GM12878 (cell line): ENCODE results near the gene RAE1. TPM values are rescaled to one million over a fixed set of nuclear protein-coding genes. Genes with fewer than 3 reads are reported as not detected.
"Not testable (repeated sequence)": the region's sequence is repeated elsewhere in the genome, so short reads cannot be mapped to it uniquely, and the experiment has no call there.

Experiments used
- ATAC-seq: fragments of 200-7000 bp; cut with Tn5 transposase; 3 replicates; pipeline ENCODE4 v1.9.1; 2020; ENCODE audit warnings: mild to moderate bottlenecking, moderate library complexity
- BruUV-seq: library from RNA; stranded (reverse); fragments of 400-500 nt; replicated peaks from 2 replicates; lab custom pipeline; 2021; lab: Mats Ljungman, UMichigan
- CTCF ChIA-PET: fragments of 300-600 bp; sonication (Branson Sonifier 250); formaldehyde crosslinking; extraction: SDS; loops from one replicate; lab custom pipeline; 2021; ENCODE audit warnings: inconsistent platforms; lab: Yijun Ruan, JAX
- POLR2A ChIA-PET: fragments of 350-600 bp; formaldehyde crosslinking; extraction: SDS; loops from one replicate; lab custom pipeline; 2021; ENCODE audit warnings: inconsistent platforms; lab: Charles Lee
- RAD21 ChIA-PET: fragments of 300-600 bp; sonication (Branson Sonifier 250); formaldehyde crosslinking; loops from one replicate; lab custom pipeline; 2023; ENCODE audit warnings: antibody characterized with exemption; ENCODE audit not compliant: unreplicated experiment; lab: Charles Lee
- SMC1A ChIA-PET: fragments of 300-600 bp; sonication (Branson Sonifier 250); formaldehyde crosslinking; loops from one replicate; lab custom pipeline; 2023; ENCODE audit not compliant: unreplicated experiment, uncharacterized antibody; lab: Charles Lee
- DNase-seq: peaks from one replicate; pipeline ENCODE4 v3.0.0-alpha.2; 2011; ENCODE audit warnings: low read depth, low spot score
- FAIRE-seq: peaks from 3 replicates; lab custom pipeline; 2011; peaks lifted over from hg19 to GRCh38; lab: Jason Lieb, UNC
- H2AFZ ChIP-seq: 2 replicates; pipeline ENCODE4 v1.6.0; 2011; ENCODE audit warnings: low read depth, low read length, control low read depth; ENCODE audit not compliant: control insufficient read depth
- H3K27ac ChIP-seq: 2 replicates; pipeline ENCODE4 v1.5.1; 2011; ENCODE audit warnings: control low read depth; ENCODE audit not compliant: control insufficient read depth, insufficient read depth
- H3K27me3 ChIP-seq, 2 experiments: replicated peaks in 1 of 2; 2 replicates each; pipeline versions ENCODE4 v1.6.0 to v1.6.1; 2011; ENCODE audit warnings: low read length in 1 of 2; ENCODE audit not compliant: control insufficient read depth in 2 of 2, insufficient read depth in 2 of 2
- H3K36me3 ChIP-seq, 2 experiments: 2 replicates each; pipeline ENCODE4 v1.5.1; 2011; ENCODE audit warnings: low read length in 1 of 2; ENCODE audit not compliant: control insufficient read depth in 2 of 2, insufficient read depth in 2 of 2
- H3K4me1 ChIP-seq: 2 replicates; pipeline ENCODE4 v1.6.1; 2011; ENCODE audit warnings: mild to moderate bottlenecking, low read length, moderate library complexity, mixed read lengths; ENCODE audit not compliant: control insufficient read depth, insufficient read depth
- H3K4me2 ChIP-seq: 2 replicates; pipeline ENCODE4 v1.6.0; 2011; ENCODE audit warnings: control low read depth; ENCODE audit not compliant: control insufficient read depth, insufficient read depth
- H3K4me3 ChIP-seq: fragments of 200-600 bp; sonication (generic); 2 replicates; pipeline ENCODE4 v1.5.1; 2016
- H3K79me2 ChIP-seq: 2 replicates; pipeline ENCODE4 v1.6.0; 2011; ENCODE audit warnings: low read length; ENCODE audit not compliant: control insufficient read depth, insufficient read depth
- H3K9ac ChIP-seq: 2 replicates; pipeline ENCODE4 v1.8.0; 2011; ENCODE audit warnings: low read length, control low read depth, mixed read lengths; ENCODE audit not compliant: control insufficient read depth, insufficient read depth
- H3K9me3 ChIP-seq: replicated peaks from 3 replicates; pipeline ENCODE4 v1.5.1; 2011; ENCODE audit warnings: mild to moderate bottlenecking, low read length; ENCODE audit not compliant: control insufficient read depth, insufficient read depth
- H4K20me1 ChIP-seq: 2 replicates; pipeline ENCODE4 v1.6.0; 2011; ENCODE audit not compliant: control insufficient read depth, insufficient read depth
- NFYB ChIP-seq: IDR thresholded peaks from 2 replicates; pipeline ENCODE4 v1.6.1; 2011; ENCODE audit warnings: low read depth, mild to moderate bottlenecking, low read length, improper control_type of control experiment, moderate library complexity; ENCODE audit not compliant: insufficient read depth
- POLR2A ChIP-seq: IDR thresholded peaks from 2 replicates; pipeline ENCODE4 v1.6.1; 2011; ENCODE audit warnings: low read depth, mild to moderate bottlenecking, low read length
- RCOR1 ChIP-seq: conservative IDR thresholded peaks from 2 replicates; pipeline ENCODE4 v1.6.1; 2012; ENCODE audit warnings: low read depth, low read length, improper control_type of control experiment
- SIX5 ChIP-seq: IDR thresholded peaks from 2 replicates; pipeline ENCODE4 v1.6.1; 2011; ENCODE audit warnings: mild to moderate bottlenecking, low read depth, low read length, moderate library complexity; ENCODE audit not compliant: severe bottlenecking
- whole genome bisulfite sequencing: methylation state at CpG from one replicate; pipeline ENCODE4 v1.1.6; 2016; ENCODE audit warnings: low lambda C conversion rate; ENCODE audit not compliant: insufficient replicate concordance, insufficient coverage; ENCODE audit errors: missing lambda C conversion rate; 5-methylcytosine and 5-hydroxymethylcytosine counted together
- in situ Hi-C: fragments of 300-500 bp; cut with MboI; formaldehyde crosslinking; loops from 9 replicates; pipeline ENCODE4 v1.14.3; 2018; ENCODE audit warnings: mixed read lengths
- intact Hi-C: fragments of 100-400 bp; cut with micrococcal nuclease; formaldehyde crosslinking; loops from one replicate; pipeline ENCODE4 v1.14.2; 2022; ENCODE audit not compliant: unreplicated experiment
- polyA plus RNA-seq, 11 experiments: library from polyadenylated mRNA; depleted of rRNA in 4 of 11; unstranded in 6 of 11; stranded (reverse) in 5 of 11; fragments of >200 nt; fragmentation: Nextera tagmentation in 4 of 11; fragmentation: Illumina TruSeq in 1 of 11; extraction: Ambion mirVana in 4 of 11; extraction: Trizol in 1 of 11; gene quantifications; 1 replicate in 1 of 11; 2 replicates in 10 of 11; pipeline versions ENCODE4 v1.2.1 to v1.2.3, GENCODE V29; 2011 to 2016; ENCODE audit warnings: inconsistent platforms in 2 of 11, missing spikeins in 2 of 11, low read depth in 1 of 11
- total RNA-seq, 4 experiments: library from RNA; depleted of rRNA in 3 of 4; stranded (reverse); fragments of >200 nt in 3 of 4; fragmentation: Illumina TruSeq in 1 of 4; extraction: Trizol in 1 of 4; gene quantifications; 2 replicates each; pipeline versions ENCODE4 v1.2.1 to v1.2.3, GENCODE V29; 2013 to 2021
- TF ChIP-seq, protein P1 (sequence below): fragments of 450-650 bp; IDR thresholded peaks from 2 replicates; pipeline ENCODE4 v1.6.1; 2016; ENCODE audit warnings: mild to moderate bottlenecking

Gene RAE1
- total and polyA plus RNA-seq, 10 of the 15 experiments (the other 5 are each of a cell fraction or from before 2014, with no cell fraction given), result 28.7 to 107 (median 49.3) TPM

DNA sequence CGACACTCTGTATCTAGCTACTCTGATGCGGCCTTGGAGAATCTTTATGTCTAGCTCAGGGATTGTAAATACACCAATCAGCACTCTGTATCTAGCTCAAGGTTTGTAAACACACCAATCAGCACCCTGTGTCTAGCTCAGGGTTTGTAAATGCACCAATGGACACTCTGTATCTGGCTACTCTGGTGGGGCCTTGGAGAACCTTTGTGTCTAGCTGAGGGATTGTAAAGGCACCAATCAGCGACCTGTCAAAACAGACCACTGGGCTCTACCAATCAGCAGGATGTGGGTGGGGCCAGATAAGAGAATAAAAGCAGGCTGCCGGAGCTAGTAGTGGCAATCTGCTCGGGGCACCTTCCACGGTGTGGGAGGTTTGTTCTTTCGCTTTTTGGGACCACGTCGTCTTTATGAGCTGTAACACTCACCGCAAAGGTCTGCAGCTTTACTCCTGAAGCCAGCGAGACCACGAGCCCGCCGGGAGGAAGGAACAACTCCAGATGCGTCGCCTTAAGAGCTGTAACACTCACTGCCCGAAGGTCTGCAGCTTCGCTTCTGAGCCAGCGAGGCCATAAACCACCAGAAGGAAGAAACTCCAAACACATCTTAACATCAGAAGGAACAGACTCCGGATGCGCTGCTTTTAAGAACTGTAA, 2.0 kb upstream of the RAE1 start:
- H3K79me2 ChIP-seq, result peaks cover 26% of the 10 kb centered on the region
- H3K9me3 ChIP-seq, BruUV-seq, ATAC-seq, H3K36me3 ChIP-seq, intact Hi-C loops, H3K9ac ChIP-seq, H3K4me1 ChIP-seq, H3K4me2 ChIP-seq, H3K27me3 ChIP-seq, H3K4me3 ChIP-seq, H2AFZ ChIP-seq, FAIRE-seq, POLR2A ChIA-PET, H3K27ac ChIP-seq, DNase-seq, H4K20me1 ChIP-seq, in situ Hi-C loops: not testable (repeated sequence)
- 85% methylated on average over 19 of the region's 21 CpGs for WGBS
- ChIA-PET CTCF (interaction anchor here (0.7 to 3.4 kb wide), 12 partner anchors 10 to 1499 kb away, joined by 3 to 12 read pairs (median 4); no protein-coding TSS in a partner anchor), SMC1A (interaction anchor here (0.9 to 1.5 kb wide), 2 partner anchors 14 to 144 kb away, joined by 3 to 4 read pairs; no protein-coding TSS in a partner anchor), RAD21 (interaction anchor here (0.6 to 1.5 kb wide), 3 partner anchors 16 to 262 kb away, joined by 3 to 5 read pairs (median 3); no protein-coding TSS in a partner anchor)
- TF ChIP-seq POLR2A, result peak; percentile 67
- peak; percentile 26; the same call in 1 of the 2 replicates for TF ChIP-seq NFYB

- Histone ChIP-seq H4K20me1 (no peaks in the 10 kb centered on the region), H3K4me3 (no peak overlapping the region), H2AFZ (no peak overlapping the region), H3K9ac (no peak overlapping the region), H3K4me1 (peaks cover 4% of the 10 kb centered on the region; the same call in 1 of the 2 replicates), H3K4me2 (no peak overlapping the region), H3K27ac (no peak overlapping the region)
- ChIA-PET RAD21 (interaction anchor here (1.5 kb wide), 1 partner anchor 263 kb away, joined by 3 read pairs; no protein-coding TSS in a partner anchor), SMC1A (interaction anchor here (0.9 kb wide), 1 partner anchor 17 kb away, joined by 4 read pairs; no protein-coding TSS in a partner anchor), CTCF (interaction anchor here (1.5 to 1.8 kb wide), 5 partner anchors 11 to 800 kb away, joined by 3 to 8 read pairs (median 5); no protein-coding TSS in a partner anchor), POLR2A (interaction anchor here (0.6 kb wide), 1 partner anchor 1552 kb away, joined by 3 read pairs; no protein-coding TSS in a partner anchor)
- in situ Hi-C loops (no loop called here), intact Hi-C loops (no loop called here)
- no TSS peak for BruUV-seq
- ATAC-seq (no peak), DNase-seq (no peak), FAIRE-seq (no peak)
- TF ChIP-seq SIX5, result no peak
- TF ChIP-seq RCOR1, result no peak
- TF ChIP-seq, protein P1, sequence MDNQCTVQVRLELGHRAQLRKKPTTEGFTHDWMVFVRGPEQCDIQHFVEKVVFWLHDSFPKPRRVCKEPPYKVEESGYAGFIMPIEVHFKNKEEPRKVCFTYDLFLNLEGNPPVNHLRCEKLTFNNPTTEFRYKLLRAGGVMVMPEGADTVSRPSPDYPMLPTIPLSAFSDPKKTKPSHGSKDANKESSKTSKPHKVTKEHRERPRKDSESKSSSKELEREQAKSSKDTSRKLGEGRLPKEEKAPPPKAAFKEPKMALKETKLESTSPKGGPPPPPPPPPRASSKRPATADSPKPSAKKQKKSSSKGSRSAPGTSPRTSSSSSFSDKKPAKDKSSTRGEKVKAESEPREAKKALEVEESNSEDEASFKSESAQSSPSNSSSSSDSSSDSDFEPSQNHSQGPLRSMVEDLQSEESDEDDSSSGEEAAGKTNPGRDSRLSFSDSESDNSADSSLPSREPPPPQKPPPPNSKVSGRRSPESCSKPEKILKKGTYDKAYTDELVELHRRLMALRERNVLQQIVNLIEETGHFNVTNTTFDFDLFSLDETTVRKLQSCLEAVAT, result no peak
- TF ChIP-seq, all 136 proteins: peak for 0
- H3K9me3 ChIP-seq, result no peaks in the 10 kb centered on the region
- WGBS, result 78% methylated on average over 16 of the region's 16 CpGs
- H3K27me3 ChIP-seq, result no peaks in the 10 kb centered on the region
- peaks cover 26% of the 10 kb centered on the region for H3K79me2 ChIP-seq
- peaks cover 0 to 4% of the 10 kb centered on the region in 2 experiments; a peak in 1 of 4 replicates for H3K36me3 ChIP-seq
Observed at GRCh38 chr20:57350081-57350710, 859 bp upstream of the RAE1 start.

- H3K27me3 ChIP-seq, intact Hi-C loops, RAD21 ChIA-PET, H3K4me1 ChIP-seq, H3K9me3 ChIP-seq, in situ Hi-C loops, ATAC-seq, CTCF ChIA-PET, FAIRE-seq, BruUV-seq, SMC1A ChIA-PET, H4K20me1 ChIP-seq, H3K36me3 ChIP-seq: not testable (repeated sequence)
- Histone ChIP-seq H3K9ac (peak overlapping the region; percentile 73), H3K4me2 (peak overlapping the region; percentile 92), H2AFZ (peak overlapping the region; percentile 90), H3K4me3 (peak overlapping the region; percentile 96), H3K27ac (peak overlapping the region; percentile 86), H3K79me2 (peaks cover 26% of the 10 kb centered on the region)
- WGBS, result 14% methylated on average over 4 of the region's 24 CpGs
- peak; percentile 69 for DNase-seq
- POLR2A ChIA-PET, result interaction anchor here (0.6 kb wide), 1 partner anchor 1552 kb away, joined by 3 read pairs; no protein-coding TSS in a partner anchor
Observed at GRCh38 chr20:57350726-57351041, 371 bp upstream of the RAE1 start.
